ENCODE measurements around the gene PDZRN3. TPM values are rescaled to one million over a fixed set of nuclear protein-coding genes. Genes with fewer than 3 reads are reported as not detected.

Gene PDZRN3
- total RNA-seq, 1 experiment from 2014 or later = 5.9 TPM

DNA sequence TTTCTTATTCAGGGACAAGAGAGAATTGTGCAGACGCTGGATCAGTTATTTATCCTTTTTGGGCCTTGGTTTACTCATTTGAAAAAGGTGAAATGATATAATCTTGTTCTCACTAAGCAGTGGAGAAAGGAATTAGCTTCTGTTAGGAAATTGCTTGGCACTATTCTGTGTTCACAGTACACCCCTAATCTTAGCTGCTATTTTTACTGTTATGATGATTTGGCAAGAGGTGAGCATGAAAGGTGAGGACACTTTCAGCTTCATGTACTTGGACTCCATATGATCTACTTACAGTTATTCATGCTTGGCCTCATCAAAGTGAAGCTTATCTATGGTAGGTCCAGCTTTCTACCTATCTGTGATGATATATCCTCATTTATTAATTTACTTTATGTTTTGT lies 282.7 kb downstream of the PDZRN3 start:
- no peak overlapping the region for H3K18ac ChIP-seq (ENCODE audit: insufficient read length, low read depth, low read length)
- no peak for DNase-seq
- no peak overlapping the region for H3K23ac ChIP-seq (ENCODE audit: insufficient read length, low read depth, low read length)
- no peak overlapping the region for H3K4ac ChIP-seq (ENCODE audit: low read depth, low read length)
- H4K5ac ChIP-seq (ENCODE audit: insufficient read length, low read depth, low read length) = no peak overlapping the region
- no peak overlapping the region for H3K4me2 ChIP-seq (ENCODE audit: insufficient read depth, insufficient read length, low read length)
- no peaks in the 10 kb centered on the region for H3K79me1 ChIP-seq (ENCODE audit: insufficient read depth, low read depth, low read length, poor library complexity, severe bottlenecking)
- H2BK15ac ChIP-seq (ENCODE audit: low read depth, low read length) = no peak overlapping the region
- H3K36me3 Mint-ChIP-seq (ENCODE audit: insufficient read depth in 1 of 3, low read depth in 3 of 3) = peaks cover 7 to 23% (median 15%) of the 10 kb centered on the region in 3 experiments
- no peaks in the 10 kb centered on the region for H3K79me2 ChIP-seq (ENCODE audit: insufficient read depth, low read length)
- H3T11ph ChIP-seq (ENCODE audit: low read length) = no peak overlapping the region
- peaks cover 8 to 10% of the 10 kb centered on the region in 2 experiments; a peak in 3 of 4 replicates for H3K4me1 Mint-ChIP-seq
- H3K27me3 Mint-ChIP-seq (ENCODE audit: low read depth) = no peaks in the 10 kb centered on the region; the same call in 1 of the 2 replicates
- no peak overlapping the region for H2AK5ac ChIP-seq (ENCODE audit: insufficient read length, low read length)
- H3K4me3 Mint-ChIP-seq = no peak overlapping the region
- H3K27me3 ChIP-seq (ENCODE audit: insufficient read depth, low read length) = no peaks in the 10 kb centered on the region
- H4K20me1 ChIP-seq (ENCODE audit: control insufficient read depth, insufficient read depth, insufficient read length) = no peaks in the 10 kb centered on the region
- H3K14ac ChIP-seq (ENCODE audit: insufficient read depth, low read length) = no peak overlapping the region
- no peak overlapping the region for H4K8ac ChIP-seq (replicated peaks; ENCODE audit: insufficient read length, low read depth, low read length)
- no peak overlapping the region for H2BK120ac ChIP-seq (ENCODE audit: low read depth, low read length, poor library complexity, severe bottlenecking)
- H2BK5ac ChIP-seq (ENCODE audit: insufficient read length, low read length) = no peak overlapping the region
- no peak overlapping the region for H2BK12ac ChIP-seq (ENCODE audit: insufficient read length, low read depth, low read length)
- no peaks in the 10 kb centered on the region for H3K23me2 ChIP-seq (ENCODE audit: insufficient read length, low read depth, low read length, poor library complexity, severe bottlenecking)
- peaks cover 17% of the 10 kb centered on the region for H3K9me3 ChIP-seq (ENCODE audit: control insufficient read depth, low read depth, low read length)
- H3K56ac ChIP-seq (ENCODE audit: insufficient read length, low read depth, low read length) = no peak overlapping the region
- H3K4me1 ChIP-seq (ENCODE audit: insufficient read depth, low read length) = no peaks in the 10 kb centered on the region; the same call in 1 of the 2 replicates
- no peak overlapping the region for H2BK20ac ChIP-seq (ENCODE audit: low read depth, low read length, poor library complexity, severe bottlenecking)
- WGBS (ENCODE audit: extremely low coverage, insufficient read length, low lambda C conversion rate) = no CpG with 5 or more reads among the region's 1 CpG
- H4K91ac ChIP-seq (ENCODE audit: insufficient read length, low read depth, low read length) = no peak overlapping the region
- peaks cover 27 to 28% of the 10 kb centered on the region in 2 experiments for H3K9me3 Mint-ChIP-seq
- H3K27ac ChIP-seq (ENCODE audit: insufficient read length, low read depth, low read length) = no peak overlapping the region
- no peak overlapping the region for H3K9ac ChIP-seq (ENCODE audit: extremely low read depth, insufficient read length, low read length)
- TF ChIP-seq, protein P1, sequence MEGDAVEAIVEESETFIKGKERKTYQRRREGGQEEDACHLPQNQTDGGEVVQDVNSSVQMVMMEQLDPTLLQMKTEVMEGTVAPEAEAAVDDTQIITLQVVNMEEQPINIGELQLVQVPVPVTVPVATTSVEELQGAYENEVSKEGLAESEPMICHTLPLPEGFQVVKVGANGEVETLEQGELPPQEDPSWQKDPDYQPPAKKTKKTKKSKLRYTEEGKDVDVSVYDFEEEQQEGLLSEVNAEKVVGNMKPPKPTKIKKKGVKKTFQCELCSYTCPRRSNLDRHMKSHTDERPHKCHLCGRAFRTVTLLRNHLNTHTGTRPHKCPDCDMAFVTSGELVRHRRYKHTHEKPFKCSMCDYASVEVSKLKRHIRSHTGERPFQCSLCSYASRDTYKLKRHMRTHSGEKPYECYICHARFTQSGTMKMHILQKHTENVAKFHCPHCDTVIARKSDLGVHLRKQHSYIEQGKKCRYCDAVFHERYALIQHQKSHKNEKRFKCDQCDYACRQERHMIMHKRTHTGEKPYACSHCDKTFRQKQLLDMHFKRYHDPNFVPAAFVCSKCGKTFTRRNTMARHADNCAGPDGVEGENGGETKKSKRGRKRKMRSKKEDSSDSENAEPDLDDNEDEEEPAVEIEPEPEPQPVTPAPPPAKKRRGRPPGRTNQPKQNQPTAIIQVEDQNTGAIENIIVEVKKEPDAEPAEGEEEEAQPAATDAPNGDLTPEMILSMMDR (conservative IDR thresholded peaks at IDR 0.05) = no peak
- no peak overlapping the region for H2AFZ ChIP-seq (ENCODE audit: low read length)
- H3K27ac Mint-ChIP-seq = no peak overlapping the region

All from H9 (cell line).